Parathyroid adenoma (tissue), 2 donors: ENCODE results near the gene NXNL1.

Source experiments
- H2AFZ ChIP-seq: fragments of 300-600 bp; sonication (generic); one replicate; pipeline ENCODE4 v1.7.0; 2017; ENCODE audit warnings: antibody characterized with exemption, mild to moderate bottlenecking
- H3K27ac ChIP-seq: fragments of 300-600 bp; sonication (generic); one replicate; pipeline ENCODE4 v1.7.0; 2017
- H3K27me3 ChIP-seq: fragments of 300-600 bp; sonication (generic); one replicate; pipeline ENCODE4 v1.7.0; 2017; ENCODE audit warnings: low read length; ENCODE audit not compliant: control insufficient read depth, insufficient read depth
- H3K36me3 ChIP-seq: fragments of 300-600 bp; sonication (generic); one replicate; pipeline ENCODE4 v1.7.0; 2017; ENCODE audit warnings: low read length; ENCODE audit not compliant: control insufficient read depth, insufficient read depth
- H3K4me1 ChIP-seq: fragments of 300-600 bp; sonication (generic); one replicate; pipeline ENCODE4 v1.7.0; 2017; ENCODE audit warnings: control low read depth
- H3K4me2 ChIP-seq: fragments of 300-600 bp; sonication (generic); one replicate; pipeline ENCODE4 v1.7.0; 2017; ENCODE audit warnings: low read length
- H3K4me3 ChIP-seq: fragments of 300-600 bp; sonication (generic); one replicate; pipeline ENCODE4 v1.7.0; 2017; ENCODE audit warnings: low read depth, low read length
- H3K79me2 ChIP-seq: fragments of 300-600 bp; sonication (generic); one replicate; pipeline ENCODE4 v1.7.0; 2017; ENCODE audit warnings: control low read depth
- H3K9ac ChIP-seq: fragments of 300-600 bp; sonication (generic); one replicate; pipeline ENCODE4 v1.7.0; 2017; ENCODE audit warnings: mild to moderate bottlenecking
- H3K9me3 ChIP-seq: fragments of 300-600 bp; sonication (generic); one replicate; pipeline ENCODE4 v1.7.0; 2017; ENCODE audit warnings: low read length; ENCODE audit not compliant: control insufficient read depth
- CTCF ChIP-seq: fragments of 300-600 bp; sonication (generic); IDR thresholded peaks from one replicate; pipeline ENCODE4 v1.7.0; 2017; ENCODE audit warnings: antibody characterized with exemption, mild to moderate bottlenecking
- donor health status: primary hyperparathyroidism.

Gene NXNL1

GRCh38 chr19:17469092-17469480, 8.4 kb upstream of the NXNL1 start:
- Histone ChIP-seq H3K4me2 (peak overlapping the region; percentile 88), H3K27ac (peak overlapping the region; percentile 91), H3K4me3 (peak overlapping the region; percentile 81), H2AFZ (peak overlapping the region; percentile 73), H3K9me3 (no peaks in the 10 kb centered on the region), H3K9ac (no peak overlapping the region), H3K27me3 (no peaks in the 10 kb centered on the region), H3K4me1 (peaks cover 12% of the 10 kb centered on the region), H3K36me3 (no peaks in the 10 kb centered on the region), H3K79me2 (peaks cover 21% of the 10 kb centered on the region)
- TF ChIP-seq CTCF, result no peak

- H3K27ac ChIP-seq, result peak overlapping the region; percentile 91
- peak overlapping the region; percentile 81 for H3K4me3 ChIP-seq
- H2AFZ ChIP-seq, result peak overlapping the region; percentile 73
- H3K27me3 ChIP-seq, result no peaks in the 10 kb centered on the region
- peaks cover 17% of the 10 kb centered on the region for H3K79me2 ChIP-seq
- H3K9ac ChIP-seq, result no peak overlapping the region
- H3K4me1 ChIP-seq, result peaks cover 12% of the 10 kb centered on the region
- H3K36me3 ChIP-seq, result no peaks in the 10 kb centered on the region
- H3K4me2 ChIP-seq, result peak overlapping the region; percentile 88
- H3K9me3 ChIP-seq, result no peaks in the 10 kb centered on the region
- no peak for TF ChIP-seq CTCF
Observed at GRCh38 chr19:17468302-17469091, 7.8 kb upstream of the NXNL1 start.

GRCh38 chr19:17467471-17468301, 7.0 kb upstream of the NXNL1 start:
- Histone ChIP-seq H3K9ac (no peak overlapping the region), H3K27me3 (no peaks in the 10 kb centered on the region), H3K36me3 (no peaks in the 10 kb centered on the region), H3K4me1 (peaks cover 12% of the 10 kb centered on the region), H3K9me3 (no peaks in the 10 kb centered on the region), H2AFZ (peak overlapping the region; percentile 73), H3K79me2 (peaks cover 12% of the 10 kb centered on the region), H3K4me2 (peak overlapping the region; percentile 88), H3K4me3 (peak overlapping the region; percentile 44), H3K27ac (peak overlapping the region; percentile 91)
- TF ChIP-seq CTCF, result no peak

- H3K4me2 ChIP-seq, result no peak overlapping the region
- H2AFZ ChIP-seq, result no peak overlapping the region
- H3K9ac ChIP-seq, result no peak overlapping the region
- TF ChIP-seq CTCF, result no peak
- H3K9me3 ChIP-seq, result no peaks in the 10 kb centered on the region
- H3K27me3 ChIP-seq, result no peaks in the 10 kb centered on the region
- no peak overlapping the region for H3K27ac ChIP-seq
- no peaks in the 10 kb centered on the region for H3K36me3 ChIP-seq
- no peak overlapping the region for H3K4me3 ChIP-seq
- peaks cover 11% of the 10 kb centered on the region for H3K4me1 ChIP-seq
- H3K79me2 ChIP-seq, result peaks cover 5% of the 10 kb centered on the region
Observed at GRCh38 chr19:17466487-17466850, 5.7 kb upstream of the NXNL1 start.
